HG03575 (cell line): ENCODE data around the gene TMEM161A.
"Not testable (repeated sequence)": the region's sequence is repeated elsewhere in the genome, so short reads cannot be mapped to it uniquely, and the experiment has no call there.

Experiments
- ATAC-seq: cut with Tn5 transposase; IDR thresholded peaks from one replicate; pipeline ENCODE4 v1.9.1; 2021; ENCODE audit not compliant: unreplicated experiment, insufficient number of reproducible peaks, low FRiP score; ENCODE audit errors: extremely low read depth

Gene TMEM161A

DNA sequence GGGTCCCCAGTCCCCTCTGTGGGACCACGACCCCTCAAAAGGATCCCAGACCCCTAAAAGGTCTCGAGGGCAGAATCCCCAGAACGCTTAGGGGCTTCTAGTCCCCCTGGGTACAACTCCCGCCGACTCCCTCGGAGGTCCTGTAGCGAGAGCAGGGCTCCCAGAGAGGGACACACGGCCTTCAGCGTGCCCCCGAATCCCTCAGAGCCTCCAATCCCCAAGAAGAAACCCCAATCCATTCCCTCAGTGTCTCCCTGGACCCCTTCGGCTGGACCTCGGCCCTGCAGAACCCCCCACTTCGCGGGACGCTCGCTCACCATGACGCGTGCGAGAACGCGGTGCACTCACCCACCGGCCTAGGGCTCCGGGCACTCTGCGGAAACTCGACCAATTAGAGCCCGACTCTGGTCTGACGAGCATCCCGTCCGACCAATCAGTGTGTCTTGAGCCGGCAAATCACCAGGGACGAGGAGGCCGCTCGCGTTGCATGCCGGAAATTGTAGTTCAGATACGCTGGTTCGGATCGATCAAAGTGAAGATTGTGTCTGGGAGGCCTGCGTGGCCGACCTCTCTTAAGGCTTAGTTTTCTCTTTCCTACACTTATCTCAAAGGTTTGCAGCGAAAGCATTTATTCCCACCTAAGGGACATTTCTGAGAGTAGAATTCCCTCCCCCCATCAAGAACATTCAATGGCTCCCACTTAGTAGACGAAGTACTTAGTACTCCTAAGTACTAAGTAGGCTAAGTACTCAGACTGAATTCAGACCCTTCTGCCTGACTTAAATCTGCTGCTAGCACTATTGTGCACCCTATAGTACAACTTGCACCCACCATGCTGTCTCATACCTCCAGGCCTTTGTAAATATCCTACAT is at the start of gene TMEM161A:
Gene TMEM161A (minus strand): TSS at position 370 of the 873 bp plus-strand sequence. CDS start 50 bp downstream, at position 320.
- ATAC-seq: no peak

- ATAC-seq: no peak
These were observed 48.5 kb upstream of the TMEM161A start for GRCh38 chr19:19186742-19187141.

DNA sequence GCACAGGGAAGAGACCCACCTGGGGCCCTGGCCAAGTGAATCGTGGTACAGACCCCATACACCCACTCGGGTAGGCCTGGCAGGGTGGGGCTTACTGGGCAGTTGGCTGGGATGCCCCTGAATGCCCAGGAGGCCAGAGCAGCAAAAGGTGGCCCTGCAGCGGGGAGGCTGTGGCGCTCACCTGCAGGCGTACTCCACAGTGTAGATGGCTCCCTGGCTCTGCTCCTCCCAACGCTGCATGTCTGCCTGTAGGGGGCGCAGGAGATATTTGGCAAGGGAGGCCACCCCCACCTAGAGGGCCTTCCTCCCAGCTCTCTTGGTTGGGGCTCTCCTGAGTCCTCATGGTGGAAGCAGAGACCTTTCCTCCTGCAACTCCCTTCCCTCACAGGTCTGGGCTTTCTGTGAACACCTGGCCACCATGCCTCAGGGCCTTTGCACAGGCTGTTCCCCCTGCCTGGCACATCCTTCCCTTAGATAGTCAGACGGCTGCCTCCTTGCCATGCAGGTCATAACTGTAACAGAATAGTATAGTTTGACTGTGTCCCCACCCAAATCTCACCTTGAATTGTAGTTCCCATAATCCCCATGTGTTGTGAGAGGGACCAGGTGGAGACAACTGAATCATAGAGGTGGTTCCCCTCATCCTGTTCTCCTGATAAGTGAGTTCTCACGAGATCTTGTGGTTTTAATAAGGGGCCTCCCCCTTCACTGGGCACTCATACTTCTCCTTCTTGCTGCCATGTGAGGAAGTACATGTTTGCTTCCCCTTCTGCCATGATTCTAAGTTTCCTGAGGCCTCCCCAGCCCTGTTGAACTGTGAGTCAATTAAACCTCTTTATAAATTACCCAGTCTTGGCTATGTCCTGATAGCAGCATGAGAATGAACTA is 47.8 kb upstream of the TMEM161A start:
- ATAC-seq: no peak

- no peak for ATAC-seq
These were observed 43.3 kb upstream of the TMEM161A start for GRCh38 chr19:19181488-19181998.

GRCh38 chr19:19179548-19180441 is 41.5 kb upstream of the TMEM161A start:
- ATAC-seq: no peak

DNA sequence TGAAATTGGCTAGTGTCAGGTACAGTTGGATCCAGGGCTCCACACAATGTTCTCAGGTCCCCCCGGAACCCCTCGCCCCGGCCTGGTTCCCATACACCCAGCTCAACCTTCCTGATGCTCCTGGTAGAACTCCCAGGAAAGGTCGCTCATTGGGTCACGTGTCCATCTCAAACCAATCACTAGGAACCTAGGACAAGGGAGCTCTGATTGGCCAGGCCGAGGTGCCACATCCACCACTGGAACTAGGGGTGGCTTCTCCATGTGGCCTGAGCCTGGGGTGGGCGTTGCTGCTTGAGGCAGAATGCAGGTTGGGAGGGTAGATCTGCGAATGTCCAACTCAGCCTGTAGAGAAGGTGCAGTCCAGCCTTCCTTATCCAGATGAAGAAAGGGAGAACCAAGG is 38.7 kb upstream of the TMEM161A start:
- no peak for ATAC-seq

DNA sequence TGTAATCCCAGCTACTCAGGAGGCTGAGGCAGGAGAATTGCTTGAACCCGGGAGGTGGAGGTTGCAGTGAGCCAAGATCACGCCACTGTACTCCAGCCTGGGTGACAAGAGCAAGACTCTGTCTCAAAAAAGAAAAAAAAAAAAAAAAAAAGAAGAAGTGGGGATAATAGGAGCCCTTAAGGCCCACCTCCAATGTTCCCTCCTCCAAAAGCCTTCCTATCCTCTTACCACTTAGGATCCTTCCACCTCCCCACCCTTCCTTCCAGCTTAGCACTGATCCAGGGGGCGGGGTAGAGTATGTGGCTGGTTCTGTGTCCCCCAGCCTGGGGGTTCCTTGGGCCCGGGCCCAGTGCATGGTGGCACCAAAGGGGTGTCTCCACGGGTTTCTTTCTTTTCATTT is 35.0 kb upstream of the TMEM161A start:
- not testable (repeated sequence) for ATAC-seq

GRCh38 chr19:19171821-19172532 is 33.7 kb upstream of the TMEM161A start:
- no peak for ATAC-seq

- no peak for ATAC-seq
These were observed 32.8 kb upstream of the TMEM161A start for GRCh38 chr19:19170873-19171672.

DNA sequence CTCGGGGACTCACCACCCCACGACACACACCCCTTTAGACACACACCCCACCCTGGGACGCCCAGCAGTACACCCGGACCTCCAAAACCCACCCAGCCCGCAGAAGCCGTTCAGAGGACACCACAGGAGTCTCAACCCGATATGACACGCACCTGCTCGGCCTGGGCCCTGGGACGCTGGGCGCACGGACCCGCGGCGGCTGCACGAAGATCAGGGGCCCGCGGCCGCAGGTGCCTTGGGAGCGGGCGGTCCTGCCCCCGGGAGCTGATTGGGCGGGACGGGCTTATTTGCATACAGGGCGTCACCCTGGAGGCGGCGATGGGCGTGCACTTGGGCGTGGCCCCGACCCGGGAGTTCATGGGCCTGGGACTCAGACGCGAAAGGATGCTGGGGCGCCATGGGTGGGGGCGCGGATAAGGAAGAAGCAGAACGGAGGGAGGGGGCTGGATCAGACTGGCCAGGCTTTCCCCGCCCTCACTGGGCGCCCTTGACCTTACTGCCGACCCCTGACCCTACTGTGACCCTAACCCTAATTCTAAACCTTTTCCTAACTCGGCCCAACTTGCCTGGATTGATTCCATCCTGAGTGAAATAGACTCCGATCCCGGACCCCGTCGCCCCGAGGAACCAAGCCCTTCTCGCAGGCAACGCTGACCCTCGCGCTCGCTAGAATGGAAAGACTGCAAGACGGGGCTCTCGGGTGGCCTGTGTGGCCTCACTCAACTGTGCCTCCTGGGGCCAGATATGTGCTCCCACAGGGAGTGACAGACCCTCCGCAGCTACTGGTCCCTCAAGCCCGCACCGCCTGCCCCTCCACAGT is 32.0 kb upstream of the TMEM161A start, which contains the start of gene MEF2B:
Gene MEF2B (minus strand): TSS at position 211 of the 820 bp plus-strand sequence. CDS start 19,528 bp downstream, outside the sequence.
- no peak for ATAC-seq

GRCh38 chr19:19169236-19170052 is 31.2 kb upstream of the TMEM161A start:
- no peak for ATAC-seq

GRCh38 chr19:19167612-19168011 is 29.3 kb upstream of the TMEM161A start:
- no peak for ATAC-seq

DNA sequence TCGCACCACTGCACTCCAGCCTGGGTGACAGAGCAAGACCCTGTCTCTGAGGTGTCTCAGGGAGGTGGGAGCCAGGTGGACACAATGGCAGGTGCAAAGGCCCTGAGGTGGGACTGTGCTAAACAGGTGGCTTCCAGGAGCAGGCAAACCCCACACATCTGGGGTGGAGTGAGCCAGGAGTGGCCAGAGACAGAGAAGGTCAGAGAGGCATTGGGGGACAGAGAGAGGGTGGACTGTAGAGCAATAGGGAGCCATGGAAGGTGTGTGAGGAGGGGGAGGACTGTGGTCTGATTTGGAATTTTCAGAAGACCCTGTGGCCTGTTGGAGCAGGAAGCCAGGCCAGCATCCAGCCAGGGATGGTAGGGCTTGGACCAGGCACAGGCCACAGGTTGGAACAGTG is 27.1 kb upstream of the TMEM161A start:
- ATAC-seq: no peak

DNA sequence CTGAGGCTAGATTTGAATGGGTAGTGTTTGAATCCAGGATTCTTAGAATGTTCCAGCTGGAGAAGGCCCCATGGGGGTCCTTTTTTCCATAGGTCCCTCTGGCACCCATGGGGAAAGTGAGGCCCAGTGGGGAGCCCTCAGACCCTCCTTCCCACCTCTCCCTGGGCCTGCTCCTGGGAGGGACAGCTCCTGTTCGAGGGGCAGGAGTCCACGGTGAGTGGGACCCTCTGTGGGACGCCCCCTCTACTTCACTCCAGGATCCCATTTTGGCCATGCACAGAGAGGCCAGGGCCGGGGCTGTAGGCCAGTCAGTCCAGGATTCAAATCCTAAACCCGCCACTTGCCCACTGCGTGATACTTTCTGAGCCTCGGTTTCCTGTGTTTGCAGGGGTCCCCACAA is 24.2 kb upstream of the TMEM161A start:
- ATAC-seq: no peak

GRCh38 chr19:19160461-19161035 is 22.3 kb upstream of the TMEM161A start:
- no peak for ATAC-seq
